Dendritic cell treated with granulocyte-macrophage colony-stimulating factor and Interleukin-4, amounts not matched to agents 40 ng/mL and 50 ng/mL, for 4 days (primary cell): Measurements from ENCODE around the gene GNGT1.

Experiments used
- H3K27ac Mint-ChIP-seq: one replicate; pipeline ENCODE4 v1.8.0; 2022; ENCODE audit warnings: mild to moderate bottlenecking, mixed read lengths
- H3K27me3 Mint-ChIP-seq: one replicate; pipeline ENCODE4 v1.8.0; 2022; ENCODE audit warnings: mild to moderate bottlenecking, mixed read lengths
- H3K36me3 Mint-ChIP-seq: one replicate; pipeline ENCODE4 v1.8.0; 2022; ENCODE audit warnings: low read depth, mixed read lengths
- H3K4me1 Mint-ChIP-seq: one replicate; pipeline ENCODE4 v1.8.0; 2022; ENCODE audit warnings: low read depth, mixed read lengths
- H3K4me3 Mint-ChIP-seq: one replicate; pipeline ENCODE4 v1.8.0; 2022; ENCODE audit warnings: mild to moderate bottlenecking, moderate library complexity, mixed read lengths
- H3K9me3 Mint-ChIP-seq: one replicate; pipeline ENCODE4 v1.8.0; 2022; ENCODE audit warnings: mixed read lengths
- intact Hi-C: fragments of 100-400 bp; cut with micrococcal nuclease; formaldehyde crosslinking; loops from one replicate; pipeline ENCODE4 v1.15.0; 2022

Gene GNGT1

GRCh38 chr7:93941945-93942344 lies 35.6 kb downstream of the GNGT1 start:
- Mint-ChIP-seq H3K36me3 (no peaks in the 10 kb centered on the region), H3K4me1 (no peaks in the 10 kb centered on the region), H3K27me3 (no peaks in the 10 kb centered on the region), H3K27ac (no peak overlapping the region), H3K4me3 (no peak overlapping the region), H3K9me3 (no peaks in the 10 kb centered on the region)
- intact Hi-C loops: no loop called here

GRCh38 chr7:93943816-93944540 lies 37.6 kb downstream of the GNGT1 start:
- H3K9me3 Mint-ChIP-seq: no peaks in the 10 kb centered on the region
- intact Hi-C loops: no loop called here

GRCh38 chr7:93944673-93945072 lies 38.3 kb downstream of the GNGT1 start:
- Mint-ChIP-seq H3K27me3 (no peaks in the 10 kb centered on the region), H3K27ac (no peak overlapping the region), H3K4me3 (no peak overlapping the region), H3K4me1 (no peaks in the 10 kb centered on the region), H3K36me3 (no peaks in the 10 kb centered on the region), H3K9me3 (no peaks in the 10 kb centered on the region)
- intact Hi-C loops: no loop called here

More at GRCh38 chr7:93943816-93944540, 37.6 kb downstream of the GNGT1 start:
- H3K27ac Mint-ChIP-seq: no peak overlapping the region
- no peaks in the 10 kb centered on the region for H3K36me3 Mint-ChIP-seq
- no peaks in the 10 kb centered on the region for H3K27me3 Mint-ChIP-seq
- no peaks in the 10 kb centered on the region for H3K4me1 Mint-ChIP-seq
- no peak overlapping the region for H3K4me3 Mint-ChIP-seq

- no peak overlapping the region for H3K4me3 Mint-ChIP-seq
- H3K9me3 Mint-ChIP-seq: no peaks in the 10 kb centered on the region
- H3K27ac Mint-ChIP-seq: no peak overlapping the region
- H3K27me3 Mint-ChIP-seq: no peaks in the 10 kb centered on the region
- H3K36me3 Mint-ChIP-seq: no peaks in the 10 kb centered on the region
- intact Hi-C loops: no loop called here
- H3K4me1 Mint-ChIP-seq: no peaks in the 10 kb centered on the region
These were observed 38.7 kb downstream of the GNGT1 start for GRCh38 chr7:93945083-93945482.

- intact Hi-C loops: no loop called here
- H3K4me1 Mint-ChIP-seq: no peaks in the 10 kb centered on the region
- H3K4me3 Mint-ChIP-seq: no peak overlapping the region
- H3K27me3 Mint-ChIP-seq: no peaks in the 10 kb centered on the region
- H3K9me3 Mint-ChIP-seq: no peaks in the 10 kb centered on the region
- no peak overlapping the region for H3K27ac Mint-ChIP-seq
- no peaks in the 10 kb centered on the region for H3K36me3 Mint-ChIP-seq
These were observed 39.6 kb downstream of the GNGT1 start for GRCh38 chr7:93945756-93946535.

- H3K36me3 Mint-ChIP-seq: no peaks in the 10 kb centered on the region
- H3K27me3 Mint-ChIP-seq: no peaks in the 10 kb centered on the region
- H3K27ac Mint-ChIP-seq: no peak overlapping the region
- H3K4me1 Mint-ChIP-seq: no peaks in the 10 kb centered on the region
- H3K9me3 Mint-ChIP-seq: no peaks in the 10 kb centered on the region
- intact Hi-C loops: no loop called here
- no peak overlapping the region for H3K4me3 Mint-ChIP-seq
These were observed 41.7 kb downstream of the GNGT1 start for GRCh38 chr7:93948106-93948505.

- Mint-ChIP-seq H3K27me3 (no peaks in the 10 kb centered on the region), H3K9me3 (no peaks in the 10 kb centered on the region), H3K4me1 (no peaks in the 10 kb centered on the region), H3K4me3 (no peak overlapping the region), H3K36me3 (no peaks in the 10 kb centered on the region), H3K27ac (no peak overlapping the region)
- intact Hi-C loops: no loop called here
These were observed 42.5 kb downstream of the GNGT1 start for GRCh38 chr7:93948873-93949272.

- H3K36me3 Mint-ChIP-seq: no peaks in the 10 kb centered on the region
- no peaks in the 10 kb centered on the region for H3K9me3 Mint-ChIP-seq
- H3K27me3 Mint-ChIP-seq: no peaks in the 10 kb centered on the region
- H3K4me3 Mint-ChIP-seq: no peak overlapping the region
- no peaks in the 10 kb centered on the region for H3K4me1 Mint-ChIP-seq
- H3K27ac Mint-ChIP-seq: no peak overlapping the region
- intact Hi-C loops: no loop called here
These were observed 43.1 kb downstream of the GNGT1 start for GRCh38 chr7:93949423-93949822.

GRCh38 chr7:93955304-93955703 lies 48.9 kb downstream of the GNGT1 start:
- Mint-ChIP-seq H3K9me3 (no peaks in the 10 kb centered on the region), H3K27ac (no peak overlapping the region), H3K4me3 (no peak overlapping the region), H3K27me3 (no peaks in the 10 kb centered on the region), H3K36me3 (no peaks in the 10 kb centered on the region), H3K4me1 (peaks cover 6% of the 10 kb centered on the region)
- intact Hi-C loops: no loop called here

GRCh38 chr7:93957767-93958166 lies 51.4 kb downstream of the GNGT1 start:
- Mint-ChIP-seq H3K27ac (no peak overlapping the region), H3K36me3 (no peaks in the 10 kb centered on the region)
- intact Hi-C loops: no loop called here

GRCh38 chr7:93958216-93958615 lies 51.8 kb downstream of the GNGT1 start:
- Mint-ChIP-seq H3K27me3 (no peaks in the 10 kb centered on the region), H3K4me1 (peaks cover 6% of the 10 kb centered on the region), H3K36me3 (no peaks in the 10 kb centered on the region), H3K4me3 (no peak overlapping the region), H3K27ac (no peak overlapping the region), H3K9me3 (no peaks in the 10 kb centered on the region)
- intact Hi-C loops: no loop called here

More at GRCh38 chr7:93957767-93958166, 51.4 kb downstream of the GNGT1 start:
- Mint-ChIP-seq H3K9me3 (no peaks in the 10 kb centered on the region), H3K27me3 (no peaks in the 10 kb centered on the region), H3K4me1 (peaks cover 6% of the 10 kb centered on the region), H3K4me3 (no peak overlapping the region)

- H3K4me1 Mint-ChIP-seq: peaks cover 6% of the 10 kb centered on the region
- H3K4me3 Mint-ChIP-seq: no peak overlapping the region
- no peaks in the 10 kb centered on the region for H3K36me3 Mint-ChIP-seq
- H3K27me3 Mint-ChIP-seq: no peaks in the 10 kb centered on the region
- H3K9me3 Mint-ChIP-seq: no peaks in the 10 kb centered on the region
- intact Hi-C loops: no loop called here
- no peak overlapping the region for H3K27ac Mint-ChIP-seq
These were observed 52.3 kb downstream of the GNGT1 start for GRCh38 chr7:93958651-93959050.
